Esophagus squamous epithelium (tissue), 5 donors: ENCODE measurements around the gene SMYD3. TPM values are rescaled to one million over a fixed set of nuclear protein-coding genes. Genes with fewer than 3 reads are reported as not detected.

Source experiments
- DNase-seq: peaks from one replicate; lab custom pipeline; 2025; lab: John Stamatoyannopoulos, UW
- H3K27ac ChIP-seq, 4 donors: fragments of 200-600 bp; sonication (generic); one replicate each; pipeline ENCODE4 v1.5.1; 2016 to 2019; ENCODE audit warnings: mild to moderate bottlenecking in 1 of 4
- H3K27me3 ChIP-seq, 4 donors: fragments of 200-600 bp; sonication (generic); 1 replicate in 3 of 4; 2 replicates in 1 of 4; pipeline versions ENCODE4 v1.5.1 to v1.6.0; 2017 to 2021; ENCODE audit warnings: antibody characterized with exemption in 1 of 4
- H3K36me3 ChIP-seq, 3 donors: fragments of 200-600 bp; sonication (generic); one replicate each; pipeline ENCODE4 v1.5.1; 2016 to 2019
- H3K4me1 ChIP-seq, 3 donors: fragments of 200-600 bp; sonication (generic); one replicate each; pipeline ENCODE4 v1.5.1; 2017 to 2019
- H3K4me3 ChIP-seq, 4 donors: fragments of 200-600 bp; sonication (generic); 1 replicate in 3 of 4; 2 replicates in 1 of 4; pipeline ENCODE4 v1.5.1; 2016 to 2019; ENCODE audit warnings: mild to moderate bottlenecking in 2 of 4, moderate library complexity in 1 of 4
- H3K9me3 ChIP-seq, 3 donors: fragments of 200-600 bp; sonication (generic); one replicate each; pipeline ENCODE4 v1.5.1; 2016 to 2019
- CTCF ChIP-seq, 6 experiments: fragments of 450-650 bp in 4 of 6; fragments of 200-600 bp in 2 of 6; sonication (generic) in 2 of 6; IDR thresholded peaks; one replicate each; pipeline ENCODE4 v1.5.1; 2016 to 2019; ENCODE audit warnings: antibody characterized with exemption in 6 of 6, mild to moderate bottlenecking in 4 of 6, moderate library complexity in 4 of 6
- POLR2A ChIP-seq, 4 donors: fragments of 450-650 bp; IDR thresholded peaks; one replicate each; pipeline ENCODE4 v1.6.1; 2017; ENCODE audit warnings: antibody characterized with exemption in 4 of 4, mild to moderate bottlenecking in 4 of 4, moderate library complexity in 3 of 4
- WGBS, 2 donors: methylation state at CpG; one replicate each; pipeline ENCODE4 v1.1.5; 2018; 5-methylcytosine and 5-hydroxymethylcytosine counted together
- intact Hi-C: fragments of 100-400 bp; cut with DNase I; formaldehyde crosslinking; loops from one replicate; pipeline ENCODE4 v1.15.0; 2022
- total RNA-seq, 4 donors: library from RNA; depleted of rRNA; stranded (reverse); fragments of >200 nt; gene quantifications; one replicate each; pipeline ENCODE4 v1.1.0, GENCODE V29; 2016
- donor health status: DM: yes; HTN: yes; CAD: no.

SMYD3 gene
- total RNA-seq, 4 donors from 2014 or later: 8.4 to 15.8 (median 11.5) TPM

- TF ChIP-seq POLR2A (IDR thresholded peaks at IDR 0.05) (no peak), CTCF (IDR thresholded peaks at IDR 0.05) (no peak)
- 90 to 95% methylated on average over 4 of the region's 4 CpGs for WGBS, 2 donors
- H3K27me3 ChIP-seq: no peaks in the 10 kb centered on the region
- H3K4me1 ChIP-seq: peaks cover 0 to 9% (median 0%) of the 10 kb centered on the region in 3 donors
- no peak for DNase-seq
- H3K4me3 ChIP-seq: no peak overlapping the region
- intact Hi-C loops: no loop called here
- H3K9me3 ChIP-seq: no peaks in the 10 kb centered on the region
- no peak overlapping the region for H3K27ac ChIP-seq
- no peaks in the 10 kb centered on the region for H3K36me3 ChIP-seq
Observed at GRCh38 chr1:246384616-246385015, 122.5 kb downstream of the SMYD3 start.

DNA sequence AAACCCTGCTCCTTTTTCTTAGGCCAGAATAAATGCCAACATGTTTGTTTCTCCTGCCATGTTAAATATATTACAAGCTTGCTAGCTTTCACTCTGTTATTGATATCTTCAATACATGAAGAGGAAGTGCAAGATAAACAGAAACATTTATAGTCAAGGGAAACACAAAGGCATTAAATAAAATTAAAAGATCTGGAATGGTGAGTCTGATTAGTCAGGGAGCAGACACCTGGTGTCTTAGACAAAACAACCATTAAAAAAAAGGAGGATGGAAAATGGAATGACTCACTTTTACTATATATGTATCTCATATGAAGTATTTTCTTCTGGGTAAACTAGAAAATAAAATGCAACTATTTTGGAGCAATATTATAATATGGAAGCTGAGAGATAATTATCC, 123.3 kb downstream of the SMYD3 start:
- Histone ChIP-seq H3K4me1 (peaks cover 0 to 9% (median 0%) of the 10 kb centered on the region in 3 donors), H3K27me3 (no peaks in the 10 kb centered on the region)
- no peak for TF ChIP-seq POLR2A (IDR thresholded peaks at IDR 0.05)

GRCh38 chr1:246383239-246383589, 123.9 kb downstream of the SMYD3 start:
- intact Hi-C loops: no loop called here
- DNase-seq: no peak
- H3K36me3 ChIP-seq: no peaks in the 10 kb centered on the region
- TF ChIP-seq POLR2A (IDR thresholded peaks at IDR 0.05) (no peak), CTCF (IDR thresholded peaks at IDR 0.05) (no peak)
- no peaks in the 10 kb centered on the region for H3K9me3 ChIP-seq
- H3K4me1 ChIP-seq: peaks cover 0 to 9% (median 0%) of the 10 kb centered on the region in 3 donors
- WGBS, 2 donors: 38 to 53% methylated on average over 1 of the region's 1 CpG
- H3K27me3 ChIP-seq: no peaks in the 10 kb centered on the region
- H3K27ac ChIP-seq: peak overlapping the region in 1 of 4 donors; percentile 32
- no peak overlapping the region for H3K4me3 ChIP-seq

More for the DNA sequence above, 123.3 kb downstream of the SMYD3 start:
- no peaks in the 10 kb centered on the region for H3K36me3 ChIP-seq
- H3K9me3 ChIP-seq: no peaks in the 10 kb centered on the region
- H3K4me3 ChIP-seq: no peak overlapping the region
- peak overlapping the region in 1 of 4 donors; percentile 32 for H3K27ac ChIP-seq
- no peak for DNase-seq
- intact Hi-C loops: no loop called here

DNA sequence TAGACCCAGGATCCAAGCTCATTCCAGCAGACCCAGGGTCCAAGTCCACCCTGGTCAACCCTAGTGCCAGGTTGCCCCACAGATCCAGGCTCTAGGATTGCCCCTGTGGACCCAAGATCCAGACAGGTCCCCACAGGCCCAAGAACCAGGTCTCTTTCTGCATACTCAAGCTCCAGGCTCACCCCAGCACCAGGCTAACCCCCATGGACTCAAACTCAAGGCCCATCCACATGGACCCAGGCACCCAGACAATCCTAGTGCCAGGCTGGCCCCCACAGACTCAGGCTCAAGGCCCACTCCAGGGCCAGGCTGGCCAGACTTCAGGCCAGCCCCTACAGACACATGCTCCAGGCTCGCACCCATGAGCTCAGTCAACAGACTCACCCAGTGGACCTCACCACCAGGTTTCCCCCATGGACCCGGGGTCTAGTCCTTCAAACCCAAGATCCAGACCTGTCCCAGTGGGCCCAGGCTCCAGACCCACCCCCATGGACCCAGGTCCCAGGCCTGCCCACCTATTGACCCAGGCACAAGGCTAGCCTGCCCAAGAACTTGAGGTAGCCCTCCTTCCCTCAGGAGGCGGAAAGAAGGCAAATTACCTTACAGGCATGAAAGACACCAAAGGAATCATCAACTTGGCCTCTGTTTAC, 124.4 kb downstream of the SMYD3 start:
- DNase-seq: no peak
- Histone ChIP-seq H3K27me3 (no peaks in the 10 kb centered on the region), H3K27ac (no peak overlapping the region), H3K4me1 (peaks cover 0 to 9% (median 0%) of the 10 kb centered on the region in 3 donors), H3K9me3 (no peaks in the 10 kb centered on the region), H3K36me3 (no peaks in the 10 kb centered on the region), H3K4me3 (no peak overlapping the region)
- WGBS, 2 donors: 100% methylated on average over 1 of the region's 3 CpGs; no CpG with 5 or more reads in 1 of the 2 donors
- TF ChIP-seq CTCF (IDR thresholded peaks at IDR 0.05): no peak
- intact Hi-C loops: no loop called here

DNA sequence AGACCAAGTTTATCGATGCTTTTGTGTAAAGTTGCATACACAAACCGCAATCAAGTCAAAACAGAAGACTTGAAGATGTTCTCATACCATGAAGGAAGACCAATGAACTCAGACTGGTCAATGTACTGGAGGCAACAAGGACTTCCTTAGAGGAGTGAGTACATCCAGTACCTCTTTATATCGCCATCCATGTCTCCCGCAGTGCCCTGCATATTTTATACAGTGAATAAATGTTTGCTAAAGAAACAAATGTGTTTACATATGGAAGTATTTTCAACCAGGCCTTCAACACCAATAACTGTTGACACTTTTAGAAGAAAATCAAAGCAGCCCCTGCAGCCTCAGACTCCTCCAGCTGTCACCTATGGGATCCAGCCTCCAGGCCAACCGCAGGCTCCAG, 125.6 kb downstream of the SMYD3 start:
- no peaks in the 10 kb centered on the region for H3K9me3 ChIP-seq
- no peak for TF ChIP-seq CTCF (IDR thresholded peaks at IDR 0.05)
- no peak for TF ChIP-seq POLR2A (IDR thresholded peaks at IDR 0.05)
- H3K27me3 ChIP-seq: no peaks in the 10 kb centered on the region
- no peak overlapping the region for H3K27ac ChIP-seq
- no peak overlapping the region for H3K4me3 ChIP-seq
- H3K4me1 ChIP-seq: peaks cover 0 to 9% (median 0%) of the 10 kb centered on the region in 3 donors
- 96 to 97% methylated on average over 4 to 5 of the region's 5 CpGs for WGBS, 2 donors
- no peak for DNase-seq
- H3K36me3 ChIP-seq: no peaks in the 10 kb centered on the region
- intact Hi-C loops: no loop called here
